Activated T-cell treated with anti-CD3 and anti-CD28 coated beads, Interleukin-2, amount 50 U/mL, for 24 hours (primary cell): ENCODE results near the gene TMEM145.

Experiments used
- DNase-seq: peaks from one replicate; pipeline ENCODE4 v3.0.0-alpha.2; 2020
- H3K27ac Mint-ChIP-seq: 2 replicates; pipeline ENCODE4 v1.8.0; 2020; ENCODE audit warnings: mild to moderate bottlenecking, mixed read lengths
- H3K27me3 Mint-ChIP-seq: 2 replicates; pipeline ENCODE4 v1.8.0; 2020; ENCODE audit warnings: mixed read lengths
- H3K36me3 Mint-ChIP-seq: 2 replicates; pipeline ENCODE4 v1.8.0; 2020; ENCODE audit warnings: low read depth, mixed read lengths
- H3K4me1 Mint-ChIP-seq: 2 replicates; pipeline ENCODE4 v1.8.0; 2020; ENCODE audit warnings: low read depth, mixed read lengths
- H3K4me3 Mint-ChIP-seq: 2 replicates; pipeline ENCODE4 v1.8.0; 2020; ENCODE audit warnings: mild to moderate bottlenecking, moderate library complexity, mixed read lengths
- H3K9me3 Mint-ChIP-seq: 2 replicates; pipeline ENCODE4 v1.8.0; 2020; ENCODE audit warnings: mixed read lengths

Gene TMEM145

DNA sequence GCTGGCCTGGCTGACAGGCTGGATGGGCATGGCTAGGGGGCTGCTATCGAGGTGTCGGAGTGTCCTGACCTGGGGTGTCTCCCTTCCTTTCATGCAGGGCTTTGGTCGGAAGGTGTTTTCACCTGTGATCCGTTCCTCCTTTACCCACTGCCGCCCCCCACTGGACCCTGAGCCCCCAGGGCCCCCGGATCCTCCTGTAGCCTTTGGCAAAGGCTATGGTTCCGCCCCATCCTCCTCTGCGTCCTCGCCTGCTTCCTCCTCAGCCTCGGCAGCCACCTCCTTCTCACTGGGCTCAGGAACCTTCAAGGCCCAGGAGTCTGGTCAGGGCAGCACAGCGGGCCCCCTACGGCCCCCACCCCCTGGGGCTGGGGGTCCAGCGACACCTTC, 23.0 kb upstream of the TMEM145 start:
- no peaks in the 10 kb centered on the region for H3K9me3 Mint-ChIP-seq
- peaks cover 82% of the 10 kb centered on the region for H3K36me3 Mint-ChIP-seq
- H3K4me1 Mint-ChIP-seq, result peaks cover 16% of the 10 kb centered on the region
- no peak for DNase-seq
- H3K27ac Mint-ChIP-seq, result no peak overlapping the region
- H3K27me3 Mint-ChIP-seq, result no peaks in the 10 kb centered on the region
- H3K4me3 Mint-ChIP-seq, result no peak overlapping the region

- H3K4me3 Mint-ChIP-seq, result no peak overlapping the region
- peaks cover 88% of the 10 kb centered on the region for H3K36me3 Mint-ChIP-seq
- H3K27ac Mint-ChIP-seq, result peak overlapping the region; percentile 7
- no peaks in the 10 kb centered on the region for H3K9me3 Mint-ChIP-seq
- H3K27me3 Mint-ChIP-seq, result no peaks in the 10 kb centered on the region
- peaks cover 13% of the 10 kb centered on the region for H3K4me1 Mint-ChIP-seq
- peak; percentile 70 for DNase-seq
These were observed 22.3 kb upstream of the TMEM145 start for GRCh38 chr19:42290523-42291434.

DNA sequence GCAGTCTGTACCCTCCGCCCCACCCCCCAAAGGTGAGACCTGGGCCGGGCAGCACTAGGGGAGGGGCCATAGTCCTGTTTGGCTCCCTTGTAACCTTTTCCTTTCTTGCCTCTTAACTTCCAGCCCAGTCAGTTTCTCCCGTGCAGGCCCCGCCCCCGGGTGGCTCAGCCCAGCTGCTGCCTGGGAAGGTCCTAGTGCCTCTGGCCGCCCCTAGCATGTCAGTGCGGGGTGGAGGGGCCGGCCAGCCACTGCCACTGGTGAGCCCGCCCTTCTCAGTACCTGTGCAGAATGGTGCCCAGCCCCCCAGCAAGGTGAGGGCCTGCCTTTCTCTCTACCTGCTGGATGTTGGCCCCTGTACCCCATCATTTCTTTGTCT, 21.7 kb upstream of the TMEM145 start:
- DNase-seq, result no peak
- Mint-ChIP-seq H3K36me3 (peaks cover 88% of the 10 kb centered on the region), H3K9me3 (no peaks in the 10 kb centered on the region), H3K4me3 (no peak overlapping the region), H3K4me1 (peaks cover 11% of the 10 kb centered on the region), H3K27me3 (no peaks in the 10 kb centered on the region), H3K27ac (peak overlapping the region; percentile 7)

- Mint-ChIP-seq H3K4me1 (peaks cover 11% of the 10 kb centered on the region), H3K4me3 (no peak overlapping the region), H3K36me3 (peaks cover 87% of the 10 kb centered on the region), H3K27me3 (no peaks in the 10 kb centered on the region), H3K9me3 (no peaks in the 10 kb centered on the region), H3K27ac (peak overlapping the region; percentile 7)
- DNase-seq, result no peak
These were observed 20.8 kb upstream of the TMEM145 start for GRCh38 chr19:42292042-42292960.

DNA sequence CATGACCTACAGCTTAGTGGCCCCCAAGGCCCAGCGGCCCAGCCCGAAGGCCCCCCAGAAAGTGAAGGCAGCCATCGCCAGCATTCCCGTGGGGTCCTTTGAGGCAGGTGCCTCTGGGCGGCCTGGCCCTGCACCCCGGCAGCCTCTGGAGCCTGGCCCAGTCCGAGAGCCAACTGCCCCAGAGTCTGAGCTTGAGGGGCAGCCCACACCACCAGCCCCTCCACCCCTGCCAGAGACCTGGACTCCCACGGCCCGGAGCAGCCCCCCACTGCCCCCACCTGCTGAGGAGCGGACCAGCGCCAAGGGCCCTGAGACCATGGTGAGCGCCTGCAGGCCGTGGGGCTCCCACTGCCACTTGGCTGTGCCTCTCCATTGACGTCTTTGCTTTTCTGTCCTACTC, 20.1 kb upstream of the TMEM145 start:
- H3K36me3 Mint-ChIP-seq, result peaks cover 83% of the 10 kb centered on the region
- DNase-seq, result no peak
- peaks cover 11% of the 10 kb centered on the region for H3K4me1 Mint-ChIP-seq
- no peaks in the 10 kb centered on the region for H3K27me3 Mint-ChIP-seq
- H3K9me3 Mint-ChIP-seq, result no peaks in the 10 kb centered on the region
- no peak overlapping the region for H3K4me3 Mint-ChIP-seq
- no peak overlapping the region for H3K27ac Mint-ChIP-seq

- Mint-ChIP-seq H3K9me3 (no peaks in the 10 kb centered on the region), H3K27ac (no peak overlapping the region), H3K4me3 (no peak overlapping the region), H3K4me1 (peaks cover 11% of the 10 kb centered on the region), H3K36me3 (peaks cover 78% of the 10 kb centered on the region), H3K27me3 (no peaks in the 10 kb centered on the region)
- no peak for DNase-seq
These were observed 19.6 kb upstream of the TMEM145 start for GRCh38 chr19:42293540-42293939.

DNA sequence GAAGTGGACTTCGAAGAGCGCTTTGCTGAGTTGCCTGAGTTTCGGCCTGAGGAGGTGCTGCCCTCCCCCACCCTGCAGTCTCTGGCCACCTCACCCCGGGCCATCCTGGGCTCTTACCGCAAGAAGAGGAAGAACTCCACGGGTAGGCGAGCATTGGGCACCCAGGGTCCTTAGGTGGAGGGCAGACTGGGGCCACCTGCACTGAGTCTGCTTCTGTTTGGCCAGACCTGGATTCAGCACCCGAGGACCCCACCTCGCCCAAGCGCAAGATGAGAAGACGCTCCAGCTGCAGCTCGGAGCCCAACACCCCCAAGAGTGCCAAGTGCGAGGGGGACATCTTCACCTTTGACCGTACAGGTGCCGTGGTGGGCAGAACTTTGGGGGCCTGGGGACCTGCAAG, 19.2 kb upstream of the TMEM145 start:
- Mint-ChIP-seq H3K27ac (peak overlapping the region; percentile 63), H3K4me1 (peaks cover 11% of the 10 kb centered on the region), H3K27me3 (no peaks in the 10 kb centered on the region), H3K9me3 (no peaks in the 10 kb centered on the region), H3K4me3 (no peak overlapping the region), H3K36me3 (peaks cover 74% of the 10 kb centered on the region)
- no peak for DNase-seq

- no peaks in the 10 kb centered on the region for H3K9me3 Mint-ChIP-seq
- H3K4me1 Mint-ChIP-seq, result peaks cover 11% of the 10 kb centered on the region
- no peak overlapping the region for H3K4me3 Mint-ChIP-seq
- peak overlapping the region; percentile 63 for H3K27ac Mint-ChIP-seq
- H3K36me3 Mint-ChIP-seq, result peaks cover 69% of the 10 kb centered on the region
- H3K27me3 Mint-ChIP-seq, result no peaks in the 10 kb centered on the region
- no peak for DNase-seq
These were observed 18.5 kb upstream of the TMEM145 start for GRCh38 chr19:42294471-42295137.

GRCh38 chr19:42295342-42295741, 17.8 kb upstream of the TMEM145 start:
- Mint-ChIP-seq H3K27ac (no peak overlapping the region), H3K9me3 (no peaks in the 10 kb centered on the region), H3K27me3 (no peaks in the 10 kb centered on the region), H3K4me1 (peaks cover 11% of the 10 kb centered on the region), H3K36me3 (peaks cover 66% of the 10 kb centered on the region), H3K4me3 (no peak overlapping the region)
- no peak for DNase-seq

- Mint-ChIP-seq H3K9me3 (no peaks in the 10 kb centered on the region), H3K36me3 (peaks cover 62% of the 10 kb centered on the region), H3K27ac (peak overlapping the region; percentile 44), H3K4me3 (no peak overlapping the region), H3K4me1 (peaks cover 12% of the 10 kb centered on the region), H3K27me3 (no peaks in the 10 kb centered on the region)
- peak; percentile 95 for DNase-seq
These were observed 17.1 kb upstream of the TMEM145 start for GRCh38 chr19:42295831-42296525.

GRCh38 chr19:42297039-42297438, 16.1 kb upstream of the TMEM145 start:
- H3K36me3 Mint-ChIP-seq, result peaks cover 52% of the 10 kb centered on the region
- H3K4me3 Mint-ChIP-seq, result no peak overlapping the region
- no peaks in the 10 kb centered on the region for H3K27me3 Mint-ChIP-seq
- peak overlapping the region; percentile 38 for H3K27ac Mint-ChIP-seq
- no peak for DNase-seq
- no peaks in the 10 kb centered on the region for H3K9me3 Mint-ChIP-seq
- H3K4me1 Mint-ChIP-seq, result peaks cover 20% of the 10 kb centered on the region

GRCh38 chr19:42301646-42302203, 11.4 kb upstream of the TMEM145 start, which contains the start of gene PRR19:
TSS of gene PRR19 (plus strand) at chr19:42302132. CDS start at chr19:42309585, 7,453 bp downstream.
- no peak for DNase-seq
- peaks cover 27% of the 10 kb centered on the region for H3K4me1 Mint-ChIP-seq
- no peaks in the 10 kb centered on the region for H3K27me3 Mint-ChIP-seq
- peak within 1 kb of the TSS; percentile 85 for H3K4me3 Mint-ChIP-seq
- peak within 1 kb of the TSS; percentile 86 for H3K27ac Mint-ChIP-seq
- H3K9me3 Mint-ChIP-seq, result no peaks in the 10 kb centered on the region
- H3K36me3 Mint-ChIP-seq, result peaks cover 13% of the 10 kb centered on the region

- peaks cover 8% of the 10 kb centered on the region for H3K36me3 Mint-ChIP-seq
- no peak for DNase-seq
- H3K4me3 Mint-ChIP-seq, result peak overlapping the region; percentile 85
- peak overlapping the region; percentile 86 for H3K27ac Mint-ChIP-seq
- no peaks in the 10 kb centered on the region for H3K27me3 Mint-ChIP-seq
- no peaks in the 10 kb centered on the region for H3K9me3 Mint-ChIP-seq
- peaks cover 27% of the 10 kb centered on the region for H3K4me1 Mint-ChIP-seq
These were observed 10.0 kb upstream of the TMEM145 start for GRCh38 chr19:42303101-42303464.
